HCT116 (cell line): ENCODE results near the gene HMCN2. TPM values are rescaled to one million over a fixed set of nuclear protein-coding genes. Genes with fewer than 3 reads are reported as not detected.

Experiments used
- ATAC-seq: fragments of 200-7000 bp; cut with Tn5 transposase; 2 replicates; pipeline ENCODE4 v1.9.1; 2020; ENCODE audit warnings: mild to moderate bottlenecking, moderate library complexity
- BruUV-seq: library from RNA; stranded (reverse); fragments of 400-500 nt; replicated peaks from 2 replicates; lab custom pipeline; 2021; lab: Mats Ljungman, UMichigan
- CTCF ChIA-PET: fragments of 300-600 bp; sonication (Branson Sonifier 250); formaldehyde crosslinking; loops from one replicate; lab custom pipeline; 2021; ENCODE audit warnings: antibody characterized with exemption; lab: Charles Lee
- POLR2A ChIA-PET: fragments of 300-600, 350-600 bp; sonication (Branson Sonifier 250); formaldehyde crosslinking; loops from one replicate; lab custom pipeline; 2021; ENCODE audit warnings: antibody characterized with exemption; lab: Charles Lee
- RAD21 ChIA-PET, 2 experiments: fragments of 300-600 bp; sonication (Branson Sonifier 250); formaldehyde crosslinking; loops; one replicate each; lab custom pipeline; 2023; ENCODE audit warnings: low total read pairs in 2 of 2; ENCODE audit not compliant: uncharacterized antibody in 2 of 2, unreplicated experiment in 2 of 2, low non-redundant PET in 1 of 2; lab: Charles Lee
- DNase-seq: peaks from one replicate; pipeline ENCODE4 v3.0.0-alpha.2; 2010; ENCODE audit warnings: low read depth, low spot score
- H2AFZ ChIP-seq: fragments of 200-600 bp; shearing (Covaris generic), sonication (generic); 2 replicates; pipeline ENCODE4 v1.6.1; 2017; ENCODE audit warnings: low read depth, mixed run types, mixed read lengths, antibody characterized with exemption, low read length; ENCODE audit not compliant: poor library complexity, severe bottlenecking
- H3K27ac ChIP-seq: 2 replicates; pipeline ENCODE4 v1.5.1; 2012; ENCODE audit warnings: low read depth, low read length
- H3K27me3 ChIP-seq: fragments of 200-600 bp; sonication (generic); 2 replicates; pipeline ENCODE4 v1.6.1; 2016; ENCODE audit warnings: mixed run types, low read length, mixed read lengths; ENCODE audit not compliant: insufficient read depth
- H3K36me3 ChIP-seq, 2 experiments: fragments of 200-500 bp in 1 of 2; fragments of 200-600 bp in 1 of 2; sonication (Bioruptor generic) in 1 of 2; sonication (generic) in 1 of 2; 2 replicates each; pipeline versions ENCODE4 v1.5.1 to v1.6.1; 2014 to 2016; ENCODE audit warnings: low read length in 2 of 2, inconsistent platforms in 1 of 2, mixed read lengths in 1 of 2, mixed run types in 1 of 2; ENCODE audit not compliant: insufficient read depth in 2 of 2, control insufficient read depth in 1 of 2
- H3K4me1 ChIP-seq, 2 experiments: fragments of 200-600 bp in 1 of 2; sonication (generic) in 1 of 2; 2 replicates each; pipeline versions ENCODE4 v1.5.1 to v1.6.1; 2012 to 2017; ENCODE audit warnings: low read length in 2 of 2, inconsistent platforms in 1 of 2, mild to moderate bottlenecking in 1 of 2, mixed read lengths in 1 of 2, mixed run types in 1 of 2, moderate library complexity in 1 of 2; ENCODE audit not compliant: insufficient read depth in 2 of 2, control insufficient read depth in 1 of 2
- H3K4me2 ChIP-seq: fragments of 200-600 bp; sonication (generic); 2 replicates; pipeline ENCODE4 v1.6.1; 2017; ENCODE audit warnings: mixed run types, low read length, mixed read lengths
- H3K4me3 ChIP-seq, 2 experiments: fragments of 200-600 bp in 1 of 2; sonication (generic) in 1 of 2; replicated peaks in 1 of 2; 2 replicates each; pipeline ENCODE4 v1.5.1; 2011 to 2016; ENCODE audit warnings: low read length in 2 of 2, control low read depth in 1 of 2, low read depth in 1 of 2, mild to moderate bottlenecking in 1 of 2, mixed read lengths in 1 of 2, mixed run types in 1 of 2
- H3K79me2 ChIP-seq: fragments of 200-600 bp; sonication (generic); 2 replicates; pipeline ENCODE4 v1.6.1; 2017; ENCODE audit warnings: mild to moderate bottlenecking, mixed run types, low read length, moderate library complexity, mixed read lengths; ENCODE audit not compliant: insufficient read depth
- H3K9ac ChIP-seq: fragments of 200-600 bp; sonication (generic); 2 replicates; pipeline ENCODE4 v1.6.1; 2016; ENCODE audit warnings: low read length, mixed read lengths
- H3K9me2 ChIP-seq: fragments of 200-600 bp; sonication (generic), shearing (Covaris generic); 2 replicates; pipeline ENCODE4 v1.6.1; 2017; ENCODE audit warnings: mixed run types, mild to moderate bottlenecking, moderate library complexity; ENCODE audit not compliant: insufficient read depth
- H3K9me3 ChIP-seq, 2 experiments: fragments of 200-500 bp in 1 of 2; fragments of 200-600 bp in 1 of 2; sonication (Bioruptor generic) in 1 of 2; sonication (generic) in 1 of 2; 2 replicates each; pipeline ENCODE4 v1.6.1; 2014 to 2017; ENCODE audit warnings: low read length in 2 of 2, mixed read lengths in 2 of 2, inconsistent platforms in 1 of 2, low read depth in 1 of 2, mild to moderate bottlenecking in 1 of 2, mixed run types in 1 of 2, moderate library complexity in 1 of 2; ENCODE audit not compliant: control insufficient read depth in 1 of 2, insufficient read depth in 1 of 2
- H4K20me1 ChIP-seq: fragments of 200-600 bp; sonication (generic), shearing (Covaris generic); 2 replicates; pipeline ENCODE4 v1.6.1; 2017; ENCODE audit warnings: mixed run types, mild to moderate bottlenecking, moderate library complexity; ENCODE audit not compliant: insufficient read depth
- ATF3 ChIP-seq: IDR thresholded peaks from 2 replicates; pipeline ENCODE4 v1.6.1; 2012
- CBX3 ChIP-seq: IDR thresholded peaks from 2 replicates; pipeline ENCODE4 v1.6.1; 2012; ENCODE audit warnings: low read depth
- CTCF ChIP-seq, 3 experiments: fragments of 200-600 bp in 1 of 3; sonication (generic) in 1 of 3; IDR thresholded peaks in 2 of 3; conservative IDR thresholded peaks in 1 of 3; 2 replicates each; pipeline ENCODE4 v1.5.1; 2012 to 2017; ENCODE audit warnings: low read depth in 2 of 3, low read length in 2 of 3, antibody characterized with exemption in 1 of 3, borderline replicate concordance in 1 of 3, control low read depth in 1 of 3, mild to moderate bottlenecking in 1 of 3, mixed read lengths in 1 of 3, mixed run types in 1 of 3, moderate library complexity in 1 of 3; ENCODE audit not compliant: insufficient read depth in 1 of 3
- EGR1 ChIP-seq: IDR thresholded peaks from 2 replicates; pipeline ENCODE4 v1.6.1; 2012; ENCODE audit warnings: low read depth
- ELF1 ChIP-seq: IDR thresholded peaks from 2 replicates; pipeline ENCODE4 v1.6.1; 2012; ENCODE audit warnings: low read depth, borderline replicate concordance
- JUND ChIP-seq: IDR thresholded peaks from 2 replicates; pipeline ENCODE4 v1.6.1; 2012
- RAD21 ChIP-seq: IDR thresholded peaks from 2 replicates; pipeline ENCODE4 v1.6.1; 2012; ENCODE audit warnings: low read depth, mild to moderate bottlenecking
- REST ChIP-seq: IDR thresholded peaks from 2 replicates; pipeline ENCODE4 v1.6.1; 2012; ENCODE audit warnings: low read depth
- SIN3A ChIP-seq: IDR thresholded peaks from 2 replicates; pipeline ENCODE4 v1.6.1; 2012; ENCODE audit warnings: low read depth
- SP1 ChIP-seq: IDR thresholded peaks from 2 replicates; pipeline ENCODE4 v1.6.1; 2012; ENCODE audit warnings: low read depth
- ZFX ChIP-seq: fragments of 450-650 bp; IDR thresholded peaks from 2 replicates; pipeline ENCODE4 v1.6.1; 2017
- ZNF274 ChIP-seq: fragments of 200-500 bp; sonication (Bioruptor generic); IDR thresholded peaks from 2 replicates; pipeline ENCODE4 v1.6.1; 2014; ENCODE audit warnings: mild to moderate bottlenecking, low read depth, low read length, inconsistent platforms
- intact Hi-C: fragments of 100-400 bp; cut with micrococcal nuclease; formaldehyde crosslinking; loops from 2 replicates; pipeline ENCODE4 v1.10.0; 2022
- total RNA-seq: library from RNA; stranded (reverse); gene quantifications from one replicate; pipeline ENCODE4 v1.2.1, GENCODE V29; 2021; ENCODE audit not compliant: unreplicated experiment

Gene HMCN2
- total RNA-seq, 1 experiment from 2014 or later, result 0.22 TPM

- POLR2A ChIA-PET, result no interaction called here
- BruUV-seq, result no TSS peak
Measured at GRCh38 chr9:130237763-130238524, 27.6 kb upstream of the HMCN2 start.

GRCh38 chr9:130239363-130239695, 26.2 kb upstream of the HMCN2 start:
- H3K4me2 ChIP-seq, result no peak overlapping the region
- BruUV-seq, result no TSS peak
- ATAC-seq, result no peak

More at GRCh38 chr9:130237763-130238524, 27.6 kb upstream of the HMCN2 start:
- RAD21 ChIA-PET, result no interaction called here
- Histone ChIP-seq H3K9me2 (no peaks in the 10 kb centered on the region), H3K4me3 (no peak overlapping the region), H3K36me3 (peaks cover 3 to 7% of the 10 kb centered on the region in 2 experiments; a peak in 3 of 4 replicates), H2AFZ (no peak overlapping the region), H3K4me2 (no peak overlapping the region), H3K27ac (no peak overlapping the region), H3K9ac (no peak overlapping the region), H4K20me1 (no peaks in the 10 kb centered on the region), H3K27me3 (no peaks in the 10 kb centered on the region), H3K4me1 (peaks cover 0 to 16% of the 10 kb centered on the region in 2 experiments; a peak in 2 of 4 replicates), H3K79me2 (no peaks in the 10 kb centered on the region), H3K9me3 (no peaks in the 10 kb centered on the region)
- intact Hi-C loops, result no loop called here
- ATAC-seq, result no peak
- no peak for DNase-seq
- CTCF ChIA-PET, result interaction anchor here (0.9 kb wide), 1 partner anchor 131 kb away, joined by 3 read pairs; no protein-coding TSS in a partner anchor
- TF ChIP-seq ATF3, result no peak

More at GRCh38 chr9:130239363-130239695, 26.2 kb upstream of the HMCN2 start:
- Histone ChIP-seq H2AFZ (no peak overlapping the region), H3K27ac (no peak overlapping the region), H3K79me2 (no peaks in the 10 kb centered on the region), H3K36me3 (peaks cover 0 to 2% of the 10 kb centered on the region in 2 experiments; a peak in 3 of 4 replicates), H3K9ac (no peak overlapping the region), H4K20me1 (no peaks in the 10 kb centered on the region), H3K9me2 (no peaks in the 10 kb centered on the region), H3K27me3 (no peaks in the 10 kb centered on the region), H3K9me3 (no peaks in the 10 kb centered on the region), H3K4me1 (peaks cover 0 to 22% of the 10 kb centered on the region in 2 experiments; a peak in 2 of 4 replicates), H3K4me3 (no peak overlapping the region)
- ChIA-PET RAD21 (no interaction called here), CTCF (no interaction called here), POLR2A (no interaction called here)
- TF ChIP-seq CBX3 (no peak), SIN3A (no peak), ZFX (no peak), REST (no peak), JUND (no peak), ELF1 (no peak), ZNF274 (no peak), SP1 (no peak), CTCF (IDR thresholded peaks at IDR 0.05 in 2 of 3, conservative IDR thresholded peaks at IDR 0.05 in 1 of 3; ENCODE audit: borderline replicate concordance in 1 of 3, insufficient read depth in 1 of 3, low read depth in 2 of 3, low read length in 2 of 3) (no peak), EGR1 (no peak), RAD21 (no peak)
- no peak for DNase-seq
- intact Hi-C loops, result no loop called here
